UCSD-AML1 (cell line): ENCODE results near the gene PLA2G4B.

ENCODE experiments used
- DNase-seq: peaks from one replicate; lab custom pipeline; 2025; ENCODE audit not compliant: unreplicated experiment; lab: John Stamatoyannopoulos, UW

PLA2G4B gene

GRCh38 chr15:41869770-41870688, 31.4 kb downstream of the PLA2G4B start:
- DNase-seq = no peak

DNA sequence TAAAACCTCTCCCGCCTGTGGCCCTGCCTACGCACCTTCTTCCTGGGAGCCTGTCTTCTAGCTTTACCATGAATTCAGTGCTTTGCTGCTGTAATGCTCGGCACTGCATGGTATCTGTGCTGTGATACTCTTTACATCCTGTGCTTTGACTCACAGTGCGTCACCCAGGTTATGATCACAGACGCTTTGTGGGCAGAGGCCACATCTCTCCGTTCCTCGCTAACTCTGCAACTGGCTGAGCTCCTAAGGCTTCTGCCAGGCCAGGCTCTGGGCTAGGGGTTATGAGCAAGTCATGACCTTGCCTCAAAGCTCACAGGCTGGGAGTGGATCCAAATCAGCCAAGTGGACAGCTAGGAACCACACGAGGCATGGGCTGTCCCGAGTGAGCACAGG, 32.0 kb downstream of the PLA2G4B start:
- DNase-seq = no peak

DNA sequence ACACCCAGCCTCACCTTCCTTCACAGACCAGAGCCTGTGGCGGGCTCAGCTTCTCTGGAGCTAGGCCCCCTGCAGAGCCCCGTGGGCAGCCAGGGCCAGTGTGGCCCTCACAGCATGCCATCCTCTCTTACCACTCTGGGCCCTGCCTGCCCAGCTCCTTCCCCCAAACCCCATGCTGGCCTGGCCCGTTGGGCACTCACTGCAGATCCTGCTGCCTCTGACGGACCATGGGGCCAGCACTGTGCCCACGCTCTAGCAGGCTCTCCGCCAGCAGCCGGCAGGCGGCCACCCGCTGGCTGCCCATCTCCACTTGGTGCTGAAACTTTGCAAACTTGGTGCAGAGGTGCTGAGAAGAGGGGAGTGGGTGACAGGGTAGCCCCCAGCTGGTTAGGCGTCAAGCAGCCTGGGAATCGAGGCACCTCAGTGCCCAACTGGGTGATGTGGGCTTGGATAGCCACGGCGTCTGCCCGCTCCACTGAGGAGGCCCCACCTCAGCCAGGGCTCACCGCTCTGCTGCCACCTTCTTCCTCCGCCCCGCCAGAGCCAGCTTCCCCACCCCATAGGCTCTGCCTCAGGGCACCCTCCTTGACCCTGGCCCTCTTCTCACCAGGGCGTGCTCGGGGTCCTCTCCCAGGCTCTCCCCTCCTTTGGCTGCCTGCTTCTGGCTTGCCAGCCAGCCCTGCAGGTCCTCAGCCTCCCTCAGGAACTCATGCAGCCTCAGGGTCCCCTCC, 32.7 kb downstream of the PLA2G4B start:
- DNase-seq = no peak

- DNase-seq = no peak
These were observed 33.6 kb downstream of the PLA2G4B start for GRCh38 chr15:41872166-41872747.

GRCh38 chr15:41873711-41874110, 35.1 kb downstream of the PLA2G4B start:
- DNase-seq = no peak

DNA sequence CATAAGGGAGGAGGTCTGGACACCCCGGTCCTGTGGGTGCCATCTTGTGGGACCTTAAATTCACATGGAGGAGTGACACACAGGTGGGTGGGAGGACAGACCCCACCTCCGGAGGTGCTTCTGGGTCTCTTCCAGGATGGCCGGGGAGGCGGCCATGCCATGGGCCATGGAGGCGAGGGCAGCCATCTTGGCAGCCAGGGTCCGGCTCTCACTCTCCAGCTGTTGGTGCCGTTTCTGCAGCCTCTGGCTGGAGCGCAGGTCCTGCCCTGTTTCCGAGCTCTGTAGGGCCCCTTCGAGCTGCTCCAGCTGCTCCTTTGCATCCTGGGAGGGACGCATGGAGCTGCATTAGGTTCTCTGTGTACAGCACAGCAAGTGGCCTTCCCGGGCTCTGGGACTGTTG, 36.1 kb downstream of the PLA2G4B start:
- no peak for DNase-seq

DNA sequence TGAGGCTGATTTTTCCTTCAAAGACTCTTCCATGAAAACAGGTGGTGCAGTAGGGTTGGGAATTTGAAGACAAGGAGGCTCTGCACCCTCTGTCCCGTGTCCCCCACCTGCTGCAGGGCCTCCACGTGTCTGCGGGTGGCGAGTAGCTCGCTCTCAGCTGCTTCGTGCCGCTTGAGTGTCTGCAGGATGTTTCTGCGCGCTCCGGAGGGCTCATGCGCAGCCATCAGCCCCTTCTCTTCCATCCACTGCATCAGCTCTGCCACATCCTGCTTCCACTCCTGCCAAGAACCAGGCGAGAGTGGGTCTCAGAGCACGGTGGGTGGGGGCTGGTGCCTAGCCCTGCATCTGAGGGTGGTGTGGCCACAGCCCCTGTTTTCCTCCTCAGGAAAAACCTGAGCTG, 37.4 kb downstream of the PLA2G4B start:
- no peak for DNase-seq

- no peak for DNase-seq
These were observed 38.0 kb downstream of the PLA2G4B start for GRCh38 chr15:41876689-41877088.

DNA sequence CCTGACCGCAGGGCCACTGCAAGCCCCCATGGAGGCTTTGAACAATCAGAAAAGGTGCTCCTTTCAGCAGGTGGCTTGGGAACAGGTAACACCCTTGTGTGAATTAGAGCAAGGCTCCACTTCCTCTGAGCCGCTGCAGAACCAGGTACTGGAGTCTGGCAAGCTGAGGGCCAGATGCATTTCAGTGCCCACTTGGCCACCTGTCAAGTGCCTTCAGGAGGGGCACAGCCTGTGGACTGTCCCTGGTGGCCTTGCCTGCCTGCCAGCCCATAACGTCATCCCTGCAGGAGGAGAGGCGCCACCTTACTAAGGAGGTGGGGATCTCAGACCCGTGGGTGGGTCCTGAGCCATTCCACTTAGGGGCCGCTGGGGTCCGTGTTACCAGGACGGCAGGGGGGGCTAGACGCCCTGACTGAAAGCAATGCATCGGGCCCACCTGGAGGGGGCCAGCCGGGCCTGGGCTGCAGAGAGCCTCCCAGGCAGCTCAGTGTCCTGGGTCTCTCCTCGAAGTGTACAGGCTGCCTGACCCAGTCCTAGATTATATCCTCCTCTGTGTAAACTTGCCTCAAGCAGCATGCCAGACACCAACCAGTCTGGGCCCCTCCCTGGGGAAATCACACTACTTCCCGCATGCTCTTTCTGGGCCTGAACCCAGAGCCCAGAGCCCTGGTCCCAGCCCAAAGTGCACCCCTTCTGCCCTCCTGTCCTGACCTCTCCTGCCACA, 39.1 kb downstream of the PLA2G4B start:
- DNase-seq = no peak

DNA sequence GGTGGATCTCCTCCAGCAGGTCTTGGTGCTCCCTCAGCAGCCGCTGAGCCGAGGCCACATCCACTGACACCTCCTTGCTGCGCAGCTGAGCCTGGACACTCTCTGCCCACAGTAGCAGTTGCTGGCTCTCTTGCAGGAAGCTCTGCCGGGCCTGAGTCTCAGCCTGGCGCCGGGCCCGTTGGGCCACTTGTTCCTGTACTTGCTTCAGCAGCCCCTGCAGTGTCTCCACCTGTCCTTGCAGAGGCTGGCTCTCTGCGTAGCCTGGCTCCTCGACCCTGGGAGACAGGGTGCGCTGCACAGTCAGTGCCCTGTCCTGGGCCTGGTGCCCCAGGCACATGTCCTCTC, 39.7 kb downstream of the PLA2G4B start:
- no peak for DNase-seq

DNA sequence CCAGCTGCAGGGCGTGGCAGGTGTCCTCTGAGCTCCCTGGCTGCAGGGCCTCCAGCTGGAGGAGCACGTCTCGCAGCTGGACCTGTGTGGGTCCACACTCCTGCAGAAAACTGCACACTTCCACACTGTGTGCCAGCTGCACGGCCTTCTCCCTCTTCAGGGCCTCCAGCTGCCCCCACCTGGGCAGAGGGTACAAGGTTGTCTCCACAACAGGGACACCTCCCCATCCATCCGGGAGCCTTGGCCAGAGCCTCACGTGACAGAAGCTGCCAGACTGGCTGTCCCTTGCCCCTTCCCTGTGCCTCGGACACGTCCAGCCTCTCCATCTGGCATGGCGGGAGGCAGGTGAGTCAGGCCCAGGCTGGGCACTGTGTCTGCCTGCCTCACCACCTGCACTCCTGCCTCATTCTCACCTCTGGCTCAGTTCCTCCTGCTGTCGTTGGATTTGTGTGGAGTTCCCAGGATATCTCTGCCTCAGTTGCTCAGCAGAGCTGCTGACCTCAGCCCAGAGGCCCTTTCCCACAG, 40.7 kb downstream of the PLA2G4B start:
- no peak for DNase-seq

DNA sequence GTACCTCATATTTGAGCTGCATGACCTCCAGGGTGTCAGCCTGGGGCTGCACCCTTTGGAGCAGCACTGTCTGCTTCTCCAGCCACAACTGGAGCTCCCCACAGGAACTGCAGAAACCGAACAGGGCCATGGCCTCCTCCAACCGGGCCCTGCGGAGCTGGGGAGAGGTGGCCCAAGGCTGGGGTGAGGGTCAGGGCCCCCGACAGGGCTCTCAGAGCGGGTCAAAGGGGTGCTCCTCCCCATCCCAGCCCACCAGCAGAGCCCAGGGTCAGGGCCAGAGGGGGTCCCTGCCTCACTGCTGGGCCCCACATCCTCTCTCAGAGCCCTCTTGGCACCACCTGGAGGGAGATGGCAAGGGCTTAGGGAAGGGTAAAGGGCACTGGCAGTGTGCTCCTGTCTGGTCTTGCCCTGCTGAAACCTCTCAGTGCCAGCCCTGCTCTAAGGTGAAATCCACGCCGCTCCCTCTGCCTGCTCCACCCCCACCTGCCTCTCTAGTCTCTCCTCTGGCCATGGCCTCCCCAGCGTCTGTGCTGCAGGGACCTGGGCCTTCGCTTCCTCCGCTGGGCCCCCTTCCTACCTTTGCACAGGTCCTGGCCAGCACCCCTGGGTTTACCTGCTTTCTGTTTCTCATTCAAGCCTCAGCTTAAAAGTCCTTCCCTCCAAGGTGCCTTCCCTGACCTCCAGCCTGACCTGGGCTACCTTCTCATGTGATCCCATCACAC, 41.7 kb downstream of the PLA2G4B start:
- no peak for DNase-seq

DNA sequence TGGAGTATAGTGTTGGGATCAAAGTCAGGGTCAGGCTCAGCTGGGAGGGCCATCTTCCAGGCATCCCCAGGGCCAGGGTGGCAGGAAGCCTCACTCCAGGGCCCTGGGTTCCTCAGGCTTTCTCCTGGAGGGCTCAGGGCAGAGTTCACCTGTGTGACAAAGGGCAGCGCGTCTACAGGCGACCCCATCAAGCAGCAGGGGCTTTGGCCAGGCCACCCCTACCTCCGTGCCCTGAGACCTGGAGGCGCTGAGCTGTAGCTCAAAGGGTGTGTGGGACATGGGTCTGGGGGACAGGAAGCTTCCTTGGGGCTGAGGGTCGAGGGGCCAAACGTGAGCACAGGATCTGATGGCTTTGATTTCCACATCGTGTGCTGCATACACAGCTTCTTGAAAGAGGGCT, 42.4 kb downstream of the PLA2G4B start:
- no peak for DNase-seq

GRCh38 chr15:41881550-41881919, 42.9 kb downstream of the PLA2G4B start:
- no peak for DNase-seq

GRCh38 chr15:41881920-41882688, 43.5 kb downstream of the PLA2G4B start:
- no peak for DNase-seq

GRCh38 chr15:41882689-41883483, 44.2 kb downstream of the PLA2G4B start:
- peak; percentile 36 for DNase-seq

DNA sequence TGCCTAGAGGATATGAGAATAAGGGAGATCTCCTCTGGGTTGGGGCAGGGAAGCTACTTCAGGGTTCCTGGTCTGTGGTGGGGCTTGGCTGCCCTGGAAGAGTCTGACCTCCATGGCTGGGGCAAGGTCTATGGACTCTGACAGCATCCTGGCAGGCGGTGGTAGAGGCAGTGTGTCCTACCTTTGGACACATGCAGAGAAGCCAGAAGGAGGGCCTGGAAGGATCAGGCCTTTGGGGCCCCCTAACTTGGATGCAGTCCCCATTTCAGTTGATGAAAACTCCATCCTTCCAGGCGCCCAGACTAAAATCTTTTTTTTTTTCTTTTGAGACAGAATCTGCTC, 44.8 kb downstream of the PLA2G4B start:
- no peak for DNase-seq

DNA sequence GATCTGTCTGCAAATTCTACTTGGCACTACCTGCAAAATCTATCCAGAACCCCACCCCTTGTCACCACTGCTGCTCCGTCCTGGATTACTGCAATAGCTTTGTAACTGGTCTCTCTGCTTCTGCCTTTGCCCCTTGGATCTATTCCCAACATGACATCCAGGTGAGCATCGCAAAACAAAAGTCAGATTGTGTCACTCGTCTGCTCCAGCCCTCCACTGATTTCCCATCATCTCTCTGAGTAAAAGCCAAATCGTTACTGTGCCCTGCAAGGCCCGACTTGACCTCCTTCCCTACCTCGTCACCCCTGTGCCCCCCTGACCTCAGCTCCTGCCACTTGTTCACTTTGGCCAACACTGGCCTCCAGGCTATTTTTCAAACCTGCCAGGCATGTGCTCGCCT, 45.8 kb downstream of the PLA2G4B start:
- DNase-seq = no peak

- no peak for DNase-seq
These were observed 46.7 kb downstream of the PLA2G4B start for GRCh38 chr15:41885321-41885720.
